ENCODE data around the gene OVAAL.

The OVAAL gene

GRCh38 chr1:180565121-180565871, 6.5 kb downstream of the OVAAL start:
- TF ChIP-seq CTCF (IDR thresholded peaks at IDR 0.05; ENCODE audit: insufficient read depth, low read length, missing control alignments): no peak
- ChIA-PET CTCF (interaction anchor here (0.6 to 2.6 kb wide), 2 partner anchors 49 to 298 kb away, joined by 3 to 6 read pairs; no protein-coding TSS in a partner anchor), POLR2A (no interaction called here)
- H3K4me3 ChIP-seq (ENCODE audit: low read depth, low read length): no peak overlapping the region
- DNase-seq (ENCODE audit: low read depth, low spot score): no peak

- H3K4me3 ChIP-seq (ENCODE audit: low read depth, low read length): no peak overlapping the region
- CTCF ChIA-PET: no interaction called here
- no peak for TF ChIP-seq CTCF (IDR thresholded peaks at IDR 0.05; ENCODE audit: insufficient read depth, low read length, missing control alignments)
- POLR2A ChIA-PET: no interaction called here
- no peak for DNase-seq (ENCODE audit: low read depth, low spot score)
Observed at GRCh38 chr1:180566026-180566425, 7.3 kb downstream of the OVAAL start.

GRCh38 chr1:180566495-180566894, 7.7 kb downstream of the OVAAL start:
- H3K4me3 ChIP-seq (ENCODE audit: low read depth, low read length): no peak overlapping the region
- DNase-seq (ENCODE audit: low read depth, low spot score): no peak
- POLR2A ChIA-PET: no interaction called here
- CTCF ChIA-PET: no interaction called here
- TF ChIP-seq CTCF (IDR thresholded peaks at IDR 0.05; ENCODE audit: insufficient read depth, low read length, missing control alignments): no peak

- no peak for DNase-seq (ENCODE audit: low read depth, low spot score)
- ChIA-PET POLR2A (no interaction called here), CTCF (no interaction called here)
- no peak overlapping the region for H3K4me3 ChIP-seq (ENCODE audit: low read depth, low read length)
- no peak for TF ChIP-seq CTCF (IDR thresholded peaks at IDR 0.05; ENCODE audit: insufficient read depth, low read length, missing control alignments)
Observed at GRCh38 chr1:180567654-180568053, 8.9 kb downstream of the OVAAL start.

- ChIA-PET POLR2A (no interaction called here), CTCF (interaction anchor here (1.2 kb wide), 1 partner anchor 52 kb away, joined by 4 read pairs; no protein-coding TSS in a partner anchor)
- H3K4me3 ChIP-seq (ENCODE audit: low read depth, low read length): no peak overlapping the region
- no peak for TF ChIP-seq CTCF (IDR thresholded peaks at IDR 0.05; ENCODE audit: insufficient read depth, low read length, missing control alignments)
- no peak for DNase-seq (ENCODE audit: low read depth, low spot score)
Observed at GRCh38 chr1:180568184-180568583, 9.4 kb downstream of the OVAAL start.

GRCh38 chr1:180571060-180571831, 12.5 kb downstream of the OVAAL start:
- POLR2A ChIA-PET: no interaction called here
- CTCF ChIA-PET: interaction anchor here (1.1 kb wide), 1 partner anchor 16 kb away, joined by 3 read pairs; no protein-coding TSS in a partner anchor
- no peak for TF ChIP-seq CTCF (IDR thresholded peaks at IDR 0.05; ENCODE audit: insufficient read depth, low read length, missing control alignments)
- H3K4me3 ChIP-seq (ENCODE audit: low read depth, low read length): no peak overlapping the region
- no peak for DNase-seq (ENCODE audit: low read depth, low spot score)
